Renal cortex interstitium (tissue), 11 donors: ENCODE results near the gene ALPI. TPM values are rescaled to one million over a fixed set of nuclear protein-coding genes. Genes with fewer than 3 reads are reported as not detected.
"Not testable (repeated sequence)": the region's sequence is repeated elsewhere in the genome, so short reads cannot be mapped to it uniquely, and the experiment has no call there.

Source experiments
- DNase-seq, 11 donors: peaks; one replicate each; pipeline ENCODE4 v3.0.0-alpha.2; 2013; ENCODE audit warnings: low read depth in 9 of 11, low spot score in 4 of 11; ENCODE audit errors: extremely low read depth in 1 of 11
- polyA plus RNA-seq, 3 donors: library from polyadenylated mRNA; unstranded; fragments of 120-200 nt; gene quantifications; one replicate each; pipeline ENCODE4 v1.2.1, GENCODE V29; 2013; ENCODE audit not compliant: insufficient read length in 3 of 3

Gene ALPI
- polyA plus RNA-seq, 3 donors, result 0.06 to 0.07 TPM; not detected in 1

GRCh38 chr2:232438951-232439757 lies 16.8 kb upstream of the ALPI start:
- DNase-seq, result no peak

- no peak for DNase-seq
Observed at GRCh38 chr2:232439758-232440135, 16.2 kb upstream of the ALPI start.

- peak in 5 of 11 donors; percentile 59 to 70 (median 63) for DNase-seq
Observed at GRCh38 chr2:232440220-232441018, 15.5 kb upstream of the ALPI start.

- DNase-seq, result no peak
Observed at GRCh38 chr2:232441147-232441651, 14.8 kb upstream of the ALPI start.

- DNase-seq, result not testable (repeated sequence)
Observed at GRCh38 chr2:232441922-232442321, 14.0 kb upstream of the ALPI start.

- DNase-seq, result peak in 1 of 11 donors; percentile 45
Observed at GRCh38 chr2:232442431-232442830, 13.5 kb upstream of the ALPI start.

- not testable (repeated sequence) for DNase-seq
Observed at GRCh38 chr2:232443047-232443446, 12.9 kb upstream of the ALPI start.

- not testable (repeated sequence) for DNase-seq
Observed at GRCh38 chr2:232443669-232444408, 12.1 kb upstream of the ALPI start.

GRCh38 chr2:232444409-232445148 lies 11.4 kb upstream of the ALPI start:
- DNase-seq, result no peak

GRCh38 chr2:232445149-232445885 lies 10.6 kb upstream of the ALPI start:
- DNase-seq, result not testable (repeated sequence)

- DNase-seq, result not testable (repeated sequence)
Observed at GRCh38 chr2:232446266-232446777, 9.6 kb upstream of the ALPI start.

GRCh38 chr2:232447091-232447620 lies 8.8 kb upstream of the ALPI start:
- no peak for DNase-seq

- DNase-seq, result no peak
Observed at GRCh38 chr2:232447638-232448303, 8.2 kb upstream of the ALPI start.

- DNase-seq, result no peak
Observed at GRCh38 chr2:232448304-232448690, 7.7 kb upstream of the ALPI start.

- no peak for DNase-seq
Observed at GRCh38 chr2:232449964-232450363, 6.0 kb upstream of the ALPI start.

GRCh38 chr2:232451645-232452044 lies 4.3 kb upstream of the ALPI start:
- DNase-seq, result not testable (repeated sequence)

GRCh38 chr2:232454630-232455029 lies 1.3 kb upstream of the ALPI start:
- no peak for DNase-seq
